ENCODE results near the gene ME3.

Gene ME3

GRCh38 chr11:86446163-86446923 is 226.1 kb downstream of the ME3 start:
- DNase-seq (ENCODE audit: low read depth in 1 of 2, low spot score in 1 of 2) = no peak
- no peaks in the 10 kb centered on the region for H3K27me3 ChIP-seq (ENCODE audit: insufficient read depth, poor library complexity, severe bottlenecking)
- no peak overlapping the region for H3K27ac ChIP-seq (replicated peaks)
- TF ChIP-seq CTCF (IDR thresholded peaks at IDR 0.05; ENCODE audit: insufficient read depth, low read length) (no peak), SPI1 (IDR thresholded peaks at IDR 0.05; ENCODE audit: borderline replicate concordance, low read depth) (no peak), REST (IDR thresholded peaks at IDR 0.05; ENCODE audit: insufficient replicate concordance, low read depth) (no peak), GABPA (IDR thresholded peaks at IDR 0.05; ENCODE audit: low read depth) (no peak), POLR2AphosphoS5 (IDR thresholded peaks at IDR 0.05; ENCODE audit: low read depth) (no peak)
- no peak overlapping the region for H3K4me3 ChIP-seq (replicated peaks; ENCODE audit: insufficient read depth, low read length)

- Histone ChIP-seq H3K27me3 (ENCODE audit: insufficient read depth, poor library complexity, severe bottlenecking) (no peaks in the 10 kb centered on the region), H3K4me3 (replicated peaks; ENCODE audit: insufficient read depth, low read length) (no peak overlapping the region), H3K27ac (replicated peaks) (no peak overlapping the region)
- DNase-seq (ENCODE audit: low read depth in 1 of 2, low spot score in 1 of 2) = no peak
- no peak for TF ChIP-seq CTCF (IDR thresholded peaks at IDR 0.05; ENCODE audit: insufficient read depth, low read length)
- no peak for TF ChIP-seq POLR2AphosphoS5 (IDR thresholded peaks at IDR 0.05; ENCODE audit: low read depth)
- no peak for TF ChIP-seq GABPA (IDR thresholded peaks at IDR 0.05; ENCODE audit: low read depth)
- no peak for TF ChIP-seq SPI1 (IDR thresholded peaks at IDR 0.05; ENCODE audit: borderline replicate concordance, low read depth)
- no peak for TF ChIP-seq REST (IDR thresholded peaks at IDR 0.05; ENCODE audit: insufficient replicate concordance, low read depth)
Observed at GRCh38 chr11:86444981-86445380, 227.4 kb downstream of the ME3 start.

GRCh38 chr11:86443415-86443814 is 229.0 kb downstream of the ME3 start:
- H3K4me3 ChIP-seq (replicated peaks; ENCODE audit: insufficient read depth, low read length) = no peak overlapping the region
- H3K27ac ChIP-seq (replicated peaks) = no peak overlapping the region
- no peak for TF ChIP-seq POLR2AphosphoS5 (IDR thresholded peaks at IDR 0.05; ENCODE audit: low read depth)
- no peak for TF ChIP-seq GABPA (IDR thresholded peaks at IDR 0.05; ENCODE audit: low read depth)
- TF ChIP-seq REST (IDR thresholded peaks at IDR 0.05; ENCODE audit: insufficient replicate concordance, low read depth) = no peak
- TF ChIP-seq CTCF (IDR thresholded peaks at IDR 0.05; ENCODE audit: insufficient read depth, low read length) = no peak
- no peak for DNase-seq (ENCODE audit: low read depth in 1 of 2, low spot score in 1 of 2)
- no peaks in the 10 kb centered on the region for H3K27me3 ChIP-seq (ENCODE audit: insufficient read depth, poor library complexity, severe bottlenecking)

Measured in HL-60 (cell line).